Kidney tubule cell (primary cell): ENCODE data around the gene MYO3B.
"Not testable (repeated sequence)": the region's sequence is repeated elsewhere in the genome, so short reads cannot be mapped to it uniquely, and the experiment has no call there.

Experiments used
- DNase-seq: peaks from one replicate; pipeline ENCODE4 v3.0.0-alpha.2; 2018; ENCODE audit warnings: low spot score

Gene MYO3B

GRCh38 chr2:170639635-170640034 lies 461.7 kb downstream of the MYO3B start:
- no peak for DNase-seq

GRCh38 chr2:170641961-170642360 lies 464.0 kb downstream of the MYO3B start:
- no peak for DNase-seq

GRCh38 chr2:170643346-170643745 lies 465.4 kb downstream of the MYO3B start:
- DNase-seq = no peak

GRCh38 chr2:170647741-170648436 lies 469.9 kb downstream of the MYO3B start:
- DNase-seq = no peak

GRCh38 chr2:170651624-170652325 lies 473.8 kb downstream of the MYO3B start:
- no peak for DNase-seq

GRCh38 chr2:170652637-170653417 lies 474.9 kb downstream of the MYO3B start:
- no peak for DNase-seq

GRCh38 chr2:170656669-170657068 lies 478.7 kb downstream of the MYO3B start:
- no peak for DNase-seq

- peak; percentile 4 for DNase-seq
Observed at GRCh38 chr2:170660409-170660808, 482.5 kb downstream of the MYO3B start.

- DNase-seq = no peak
Observed at GRCh38 chr2:170665743-170666142, 487.8 kb downstream of the MYO3B start.

- DNase-seq = no peak
Observed at GRCh38 chr2:170669909-170670308, 492.0 kb downstream of the MYO3B start.

- DNase-seq = no peak
Observed at GRCh38 chr2:170670651-170671050, 492.7 kb downstream of the MYO3B start.

- DNase-seq = no peak
Observed at GRCh38 chr2:170671079-170671478, 493.1 kb downstream of the MYO3B start.

GRCh38 chr2:170674282-170674681 lies 496.3 kb downstream of the MYO3B start:
- DNase-seq = not testable (repeated sequence)

- DNase-seq = no peak
Observed at GRCh38 chr2:170675701-170676100, 497.8 kb downstream of the MYO3B start.

- DNase-seq = no peak
Observed at GRCh38 chr2:170679607-170680079, 501.7 kb downstream of the MYO3B start.

- DNase-seq = no peak
Observed at GRCh38 chr2:170680172-170680941, 502.4 kb downstream of the MYO3B start.

- DNase-seq = no peak
Observed at GRCh38 chr2:170681311-170681710, 503.4 kb downstream of the MYO3B start.

GRCh38 chr2:170685591-170685990 lies 507.6 kb downstream of the MYO3B start:
- no peak for DNase-seq

GRCh38 chr2:170689481-170689880 lies 511.5 kb downstream of the MYO3B start:
- peak; percentile 45 for DNase-seq

GRCh38 chr2:170690640-170691039 lies 512.7 kb downstream of the MYO3B start:
- DNase-seq = no peak

GRCh38 chr2:170694316-170694715 lies 516.4 kb downstream of the MYO3B start:
- no peak for DNase-seq
